Stomach (tissue), 9 donors: ENCODE data around the gene MCF2L. TPM values are rescaled to one million over a fixed set of nuclear protein-coding genes. Genes with fewer than 3 reads are reported as not detected.

Experiments
- DNase-seq, 2 donors: peaks; one replicate each; pipeline versions ENCODE4 v3.0.0 to v3.0.0-alpha.2; 2013 to 2019
- H3K27ac ChIP-seq, 5 donors: fragments of 200-600 bp in 4 of 5; sonication (generic) in 4 of 5; one replicate each; pipeline ENCODE4 v1.5.1; 2013 to 2019; ENCODE audit warnings: mild to moderate bottlenecking in 1 of 5, moderate library complexity in 1 of 5
- H3K27me3 ChIP-seq, 3 donors: fragments of 200-600 bp; sonication (generic); one replicate each; pipeline ENCODE4 v1.5.1; 2017 to 2019; ENCODE audit warnings: mixed run types in 1 of 3
- H3K36me3 ChIP-seq, 4 donors: fragments of 200-600 bp; sonication (generic); 1 replicate in 3 of 4; 2 replicates in 1 of 4; pipeline ENCODE4 v1.5.1; 2016 to 2019
- H3K4me1 ChIP-seq, 4 donors: fragments of 200-600 bp; sonication (generic); one replicate each; pipeline ENCODE4 v1.5.1; 2016 to 2019
- H3K4me3 ChIP-seq, 4 donors: fragments of 200-600 bp; sonication (generic) in 3 of 4; one replicate each; pipeline ENCODE4 v1.5.1; 2016 to 2019; ENCODE audit warnings: mild to moderate bottlenecking in 1 of 4
- H3K9me3 ChIP-seq, 4 donors: fragments of 200-600 bp; sonication (generic); one replicate each; pipeline ENCODE4 v1.5.1; 2016 to 2019
- CTCF ChIP-seq, 7 experiments: fragments of 450-650 bp in 4 of 7; fragments of 200-600 bp in 3 of 7; sonication (generic) in 3 of 7; IDR thresholded peaks; one replicate each; pipeline ENCODE4 v1.5.1; 2016 to 2019; ENCODE audit warnings: antibody characterized with exemption in 7 of 7, control low read depth in 2 of 7, mild to moderate bottlenecking in 1 of 7
- EP300 ChIP-seq: sonication (generic); formaldehyde crosslinking; IDR thresholded peaks from one replicate; pipeline ENCODE4 v1.6.1; 2017; ENCODE audit warnings: antibody characterized with exemption
- POLR2A ChIP-seq, 4 donors: fragments of 450-650 bp; IDR thresholded peaks; one replicate each; pipeline ENCODE4 v1.6.1; 2016; ENCODE audit warnings: antibody characterized with exemption in 4 of 4, control low read depth in 2 of 4, mild to moderate bottlenecking in 1 of 4, moderate library complexity in 1 of 4
- POLR2AphosphoS5 ChIP-seq, 3 donors: sonication (generic); formaldehyde crosslinking; IDR thresholded peaks; one replicate each; pipeline ENCODE4 v1.6.1; 2016; ENCODE audit warnings: antibody characterized with exemption in 3 of 3
- WGBS, 5 donors: extraction: QIAGEN DNeasy Blood & Tissue Kit in 3 of 5; methylation state at CpG; one replicate each; pipeline versions ENCODE4 v1.1.5 to v1.1.7; 2013 to 2018; 5-methylcytosine and 5-hydroxymethylcytosine counted together
- intact Hi-C: fragments of 100-400 bp; cut with DNase I; formaldehyde crosslinking; loops from one replicate; pipeline ENCODE4 v1.15.1; 2023; ENCODE audit warnings: low total_unique reads
- polyA plus RNA-seq, 3 donors: library from polyadenylated mRNA; stranded (reverse); fragments of 200-250 nt; gene quantifications; one replicate each; pipeline ENCODE4 v1.2.3, GENCODE V29; 2013
- total RNA-seq, 5 donors: library from RNA; depleted of rRNA; stranded (reverse); fragments of >200 nt; gene quantifications; one replicate each; pipeline versions ENCODE4 v1.1.0 to v1.2.3, GENCODE V29; 2014 to 2016
- donor health status: healthy with polysubstance abuse.
- donor health status: Bipolar disorder and iron deficiency.
- donor health status: healthy.

The MCF2L gene
- total and polyA plus RNA-seq, 8 donors = 10.8 to 363 (median 39.4) TPM

- no peak for DNase-seq
- H3K36me3 ChIP-seq = peaks cover 0 to 4% (median 0%) of the 10 kb centered on the region in 4 donors
- intact Hi-C loops = no loop called here
- no peak overlapping the region for H3K4me3 ChIP-seq
- H3K9me3 ChIP-seq = no peaks in the 10 kb centered on the region
- WGBS, 5 donors = 88 to 93% (median 92%) methylated on average over 32 of the region's 32 CpGs
- H3K4me1 ChIP-seq = peaks cover 49 to 68% (median 54%) of the 10 kb centered on the region in 4 donors
- peaks cover 0 to 63% (median 13%) of the 10 kb centered on the region in 3 donors for H3K27me3 ChIP-seq
- H3K27ac ChIP-seq = peak overlapping the region in 1 of 5 donors; percentile 61
- no peak for TF ChIP-seq POLR2A (IDR thresholded peaks at IDR 0.05)
- TF ChIP-seq CTCF (IDR thresholded peaks at IDR 0.05) = no peak
- TF ChIP-seq EP300 = no peak
- TF ChIP-seq POLR2AphosphoS5 (IDR thresholded peaks at IDR 0.05) = no peak
Measured at GRCh38 chr13:112999414-113000177, 30.6 kb downstream of the MCF2L start.

DNA sequence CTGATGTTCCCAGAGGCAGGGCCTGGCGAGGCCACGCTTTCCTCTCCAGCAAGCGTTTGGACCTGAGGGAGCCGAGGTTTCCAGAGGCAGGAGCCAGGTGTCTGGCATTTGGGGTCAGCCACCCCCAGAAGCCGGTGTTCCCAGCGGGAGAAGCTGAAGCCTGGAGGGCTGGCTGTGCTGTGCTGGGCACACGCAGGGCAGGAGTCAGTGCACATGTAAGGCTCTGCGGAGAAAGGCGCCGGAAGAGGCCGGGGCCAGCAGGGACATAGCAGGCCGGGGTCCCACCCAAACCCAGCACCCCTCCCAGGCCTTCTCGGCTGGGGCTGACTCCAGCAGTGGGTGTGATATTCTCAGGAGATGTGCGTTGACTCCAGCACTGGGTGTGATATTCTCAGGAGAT, 31.6 kb downstream of the MCF2L start:
- no peak overlapping the region for H3K4me3 ChIP-seq
- 81 to 90% (median 86%) methylated on average over 5 to 14 of the region's 14 CpGs for WGBS, 5 donors
- no peak for TF ChIP-seq EP300
- no peak for TF ChIP-seq POLR2AphosphoS5 (IDR thresholded peaks at IDR 0.05)
- no peak for TF ChIP-seq POLR2A (IDR thresholded peaks at IDR 0.05)
- TF ChIP-seq CTCF (IDR thresholded peaks at IDR 0.05) = no peak
- no peak for DNase-seq
- peaks cover 0 to 59% (median 13%) of the 10 kb centered on the region in 3 donors for H3K27me3 ChIP-seq
- peaks cover 49 to 62% (median 52%) of the 10 kb centered on the region in 4 donors for H3K4me1 ChIP-seq
- peaks cover 0 to 6% (median 0%) of the 10 kb centered on the region in 4 donors for H3K36me3 ChIP-seq
- peak overlapping the region in 1 of 5 donors; percentile 61 for H3K27ac ChIP-seq
- intact Hi-C loops = no loop called here
- H3K9me3 ChIP-seq = no peaks in the 10 kb centered on the region

- DNase-seq = peak; percentile 68 to 91
- Histone ChIP-seq H3K4me3 (peak overlapping the region; percentile 31 to 49 (median 38)), H3K4me1 (peaks cover 42 to 53% (median 44%) of the 10 kb centered on the region in 4 donors), H3K36me3 (peaks cover 0 to 7% (median 3%) of the 10 kb centered on the region in 4 donors), H3K27ac (peak overlapping the region; percentile 13 to 61 (median 32)), H3K9me3 (no peaks in the 10 kb centered on the region), H3K27me3 (peaks cover 0 to 56% (median 13%) of the 10 kb centered on the region in 3 donors)
- WGBS, 5 donors = 8 to 46% (median 11%) methylated on average over 23 to 51 of the region's 51 CpGs
- TF ChIP-seq POLR2A (IDR thresholded peaks at IDR 0.05) (no peak), EP300 (no peak), POLR2AphosphoS5 (IDR thresholded peaks at IDR 0.05) (no peak), CTCF (IDR thresholded peaks at IDR 0.05) (no peak)
- intact Hi-C loops = no loop called here
Measured at GRCh38 chr13:113001241-113002140, 32.5 kb downstream of the MCF2L start.
